ENCODE data around the gene PAX2. TPM values are rescaled to one million over a fixed set of nuclear protein-coding genes. Genes with fewer than 3 reads are reported as not detected.

Gene PAX2
- total and polyA plus RNA-seq, 2 of the 13 experiments (the other 11 are each of a cell fraction or from before 2014, with no cell fraction given) = not detected

- in situ Hi-C loops (cut with HindIII; ENCODE audit: extremely low pct_ligation_motif_present, low pct_unique_long_range_greater_than_20kb) = no loop called here
- no peak overlapping the region for H3K27ac ChIP-seq (ENCODE audit: extremely low read length, insufficient read depth, low read length)
- no peak for ATAC-seq
- ChIA-PET CTCF (ENCODE audit: low intra/inter-chr PET ratio, low total read pairs) (no interaction called here), POLR2A (no interaction called here)
- H4K20me1 ChIP-seq (ENCODE audit: insufficient read depth, low read length) = no peaks in the 10 kb centered on the region
- H3K9ac ChIP-seq (ENCODE audit: insufficient read depth, low read depth, low read length) = no peak overlapping the region
- 16% methylated on average over 4 of the region's 4 CpGs for WGBS (ENCODE audit: low lambda C conversion rate)
- no peak overlapping the region for H3K4me3 ChIP-seq (replicated peaks in 1 of 3; ENCODE audit: insufficient read depth in 1 of 3, low read depth in 2 of 3, low read length in 3 of 3)
- H3K79me2 ChIP-seq (ENCODE audit: insufficient read depth, low read length) = no peaks in the 10 kb centered on the region
- H3K4me2 ChIP-seq (ENCODE audit: low read depth, low read length) = no peak overlapping the region
- H3K9me3 ChIP-seq (ENCODE audit: low read length) = no peaks in the 10 kb centered on the region
- intact Hi-C loops (cut with micrococcal nuclease; ENCODE audit: unreplicated experiment) = no loop called here
- H3K4me1 ChIP-seq (ENCODE audit: insufficient read depth, low read length) = no peaks in the 10 kb centered on the region
- no peak overlapping the region for H2AFZ ChIP-seq (ENCODE audit: low read length)
- H3K27me3 ChIP-seq (ENCODE audit: control insufficient read depth in 1 of 2, insufficient read depth in 2 of 2, low read length in 2 of 2) = peaks cover 0 to 7% of the 10 kb centered on the region in 2 experiments; a peak in 1 of 5 replicates
- no peak for FAIRE-seq
- BruUV-seq (replicated peaks) = no TSS peak
- DNase-seq (ENCODE audit: low spot score) = no peak
- no peaks in the 10 kb centered on the region for H3K36me3 ChIP-seq (replicated peaks in 1 of 2; ENCODE audit: control insufficient read depth in 1 of 2, insufficient read depth in 2 of 2, low read length in 2 of 2)
- TF ChIP-seq FOXA3 (CRISPR knock-in tag; IDR thresholded peaks at IDR 0.05) (no peak), ATF2 (CRISPR knock-in tag; IDR thresholded peaks at IDR 0.05) (no peak), FLYWCH1 (CRISPR knock-in tag; IDR thresholded peaks at IDR 0.05) (no peak), ZNF263 (CRISPR knock-in tag; IDR thresholded peaks at IDR 0.05) (no peak), ZNF839 (CRISPR knock-in tag; IDR thresholded peaks at IDR 0.05; ENCODE audit: borderline replicate concordance) (no peak), CAMTA2 (CRISPR knock-in tag; IDR thresholded peaks at IDR 0.05; ENCODE audit: borderline replicate concordance) (no peak), ARID3A (IDR thresholded peaks at IDR 0.05; ENCODE audit: low read depth, low read length) (no peak), CC2D1A (CRISPR knock-in tag; IDR thresholded peaks at IDR 0.05) (no peak), ZNF512 (CRISPR knock-in tag; IDR thresholded peaks at IDR 0.05) (no peak), ZFP90 (CRISPR knock-in tag; IDR thresholded peaks at IDR 0.05; ENCODE audit: borderline replicate concordance) (no peak), ELF4 (CRISPR knock-in tag; IDR thresholded peaks at IDR 0.05; ENCODE audit: borderline replicate concordance) (no peak), ZSCAN30 (CRISPR knock-in tag; IDR thresholded peaks at IDR 0.05) (no peak), ZNF414 (CRISPR knock-in tag; IDR thresholded peaks at IDR 0.05) (no peak), HNF4G (IDR thresholded peaks at IDR 0.05; ENCODE audit: borderline replicate concordance, low read depth, low read length) (no peak), HNF4G (CRISPR knock-in tag; IDR thresholded peaks at IDR 0.05; ENCODE audit: borderline replicate concordance, low read depth) (no peak), TIGD3 (CRISPR knock-in tag; IDR thresholded peaks at IDR 0.05; ENCODE audit: borderline replicate concordance) (no peak), ZZZ3 (CRISPR knock-in tag; IDR thresholded peaks at IDR 0.05; ENCODE audit: borderline replicate concordance) (no peak), ZNF260 (CRISPR knock-in tag; IDR thresholded peaks at IDR 0.05; ENCODE audit: borderline replicate concordance, low read depth) (no peak)
These were observed 47.8 kb upstream of the PAX2 start for GRCh38 chr10:100697631-100698030.

Measured in HepG2 (cell line).